HepG2 (cell line): ENCODE data around the gene INHBC. TPM values are rescaled to one million over a fixed set of nuclear protein-coding genes. Genes with fewer than 3 reads are reported as not detected.

Experiments
- ATF7 ChIP-seq, 2 experiments: fragments of 450-650 bp in 1 of 2; sonication (generic) in 1 of 2; formaldehyde crosslinking in 1 of 2; IDR thresholded peaks; 2 replicates each; pipeline versions ENCODE4 v1.4.0 to v1.6.1; 2016 to 2020; ENCODE audit warnings: antibody characterized with exemption in 1 of 2, mild to moderate bottlenecking in 1 of 2, missing genetic modification reagents in 1 of 2
- HHEX ChIP-seq: IDR thresholded peaks from 2 replicates; pipeline ENCODE4 v1.6.1; 2016; ENCODE audit warnings: control low read depth
- HIC2 ChIP-seq: sonication (generic); formaldehyde crosslinking; IDR thresholded peaks from 2 replicates; pipeline ENCODE4 v1.9.0; 2022; ENCODE audit warnings: low read depth, missing genetic modification reagents
- HOXA3 ChIP-seq: sonication (generic); formaldehyde crosslinking; IDR thresholded peaks from 2 replicates; pipeline ENCODE4 v1.5.0; 2020; ENCODE audit warnings: missing genetic modification reagents
- KDM3A ChIP-seq: IDR thresholded peaks from 2 replicates; pipeline ENCODE4 v1.6.1; 2018; ENCODE audit warnings: low read depth, missing compliant biosample characterization
- LRRFIP1 ChIP-seq: sonication (generic); formaldehyde crosslinking; conservative IDR thresholded peaks from 2 replicates; pipeline ENCODE4 v1.4.0; 2020; ENCODE audit warnings: missing genetic modification reagents
- MATR3 ChIP-seq: sonication (generic); formaldehyde crosslinking; IDR thresholded peaks from 2 replicates; pipeline ENCODE4 v1.4.0; 2020; ENCODE audit warnings: missing genetic modification reagents
- NR2F2 ChIP-seq: IDR thresholded peaks from 2 replicates; pipeline ENCODE4 v1.6.1; 2012; ENCODE audit warnings: low read depth, inconsistent platforms, borderline replicate concordance
- SMC3 ChIP-seq: IDR thresholded peaks from 2 replicates; pipeline ENCODE4 v1.6.1; 2011; ENCODE audit warnings: low read length, improper control_type of control experiment
- SP1 ChIP-seq, 2 experiments: fragments of 450-650 bp in 1 of 2; sonication (generic) in 1 of 2; formaldehyde crosslinking in 1 of 2; IDR thresholded peaks; 2 replicates each; pipeline versions ENCODE4 v1.4.0 to v1.6.1; 2016 to 2020; ENCODE audit warnings: missing genetic modification reagents in 1 of 2
- TFAP4 ChIP-seq: sonication (generic); IDR thresholded peaks from 2 replicates; pipeline ENCODE4 v1.6.1; 2016; ENCODE audit warnings: low read depth, borderline replicate concordance
- XBP1 ChIP-seq: sonication (generic); formaldehyde crosslinking; IDR thresholded peaks from 2 replicates; pipeline ENCODE4 v1.5.0; 2020; ENCODE audit warnings: missing genetic modification reagents
- ZBTB7B ChIP-seq: sonication (generic); formaldehyde crosslinking; IDR thresholded peaks from 2 replicates; pipeline ENCODE4 v1.4.0; 2020; ENCODE audit warnings: missing genetic modification reagents
- ZBTB8A ChIP-seq: sonication (generic); formaldehyde crosslinking; IDR thresholded peaks from 2 replicates; pipeline ENCODE4 v1.4.0; 2020; ENCODE audit warnings: mild to moderate bottlenecking, low read depth, missing genetic modification reagents, borderline replicate concordance
- ZFAT ChIP-seq: sonication (generic); formaldehyde crosslinking; conservative IDR thresholded peaks from 2 replicates; pipeline ENCODE4 v1.8.1; 2023; ENCODE audit warnings: missing genetic modification reagents, inconsistent platforms
- ZHX1 ChIP-seq: sonication (generic); formaldehyde crosslinking; IDR thresholded peaks from 2 replicates; pipeline ENCODE4 v1.8.1; 2022; ENCODE audit warnings: low read depth, mild to moderate bottlenecking, missing genetic modification reagents
- ZNF580 ChIP-seq: IDR thresholded peaks from 2 replicates; pipeline ENCODE4 v1.6.1; 2016; ENCODE audit warnings: low read depth, borderline replicate concordance
- ZNF709 ChIP-seq: sonication (generic); formaldehyde crosslinking; IDR thresholded peaks from 2 replicates; pipeline ENCODE4 v1.5.0; 2020; ENCODE audit warnings: mild to moderate bottlenecking, missing genetic modification reagents
- ZNF788 ChIP-seq: sonication (generic); formaldehyde crosslinking; IDR thresholded peaks from 2 replicates; pipeline ENCODE4 v1.5.0; 2020; ENCODE audit warnings: mild to moderate bottlenecking, missing genetic modification reagents, borderline replicate concordance
- polyA plus RNA-seq, 8 experiments: library from polyadenylated mRNA; depleted of rRNA in 3 of 8; stranded (reverse) in 7 of 8; unstranded in 1 of 8; fragments of >200 nt; fragmentation: Illumina TruSeq in 4 of 8; extraction: Trizol in 4 of 8; gene quantifications; 2 replicates each; pipeline versions ENCODE4 v1.2.1 to v1.2.3, GENCODE V29; 2011 to 2016; ENCODE audit warnings: low read depth in 4 of 8, missing spikeins in 1 of 8, mixed read lengths in 1 of 8; ENCODE audit not compliant: insufficient read depth in 1 of 8
- total RNA-seq, 5 experiments: library from RNA; depleted of rRNA; stranded (reverse); fragments of >200 nt; fragmentation: Illumina TruSeq; extraction: Trizol; gene quantifications; 2 replicates each; pipeline ENCODE4 v1.2.3, GENCODE V29; 2016; ENCODE audit warnings: low read depth in 1 of 5

The INHBC gene
- total and polyA plus RNA-seq, 2 of the 13 experiments (the other 11 are each of a cell fraction or from before 2014, with no cell fraction given) = 1.8 to 13.8 TPM

GRCh38 chr12:57451233-57451778, 16.7 kb downstream of the INHBC start (continued):
- TF ChIP-seq TFAP4 = peak; percentile 91; the same call in 1 of the 2 replicates
- no peak for TF ChIP-seq ATF7 (IDR thresholded peaks at IDR 0.05)
- peak; percentile 96 for TF ChIP-seq ATF7 (CRISPR knock-in tag; IDR thresholded peaks at IDR 0.05)
- TF ChIP-seq MATR3 (CRISPR knock-in tag) = no peak
- TF ChIP-seq LRRFIP1 (CRISPR knock-in tag) = no peak
- TF ChIP-seq KDM3A (CRISPR knock-in tag) = peak; percentile 95; the same call in 1 of the 2 replicates
- TF ChIP-seq ZNF709 (CRISPR knock-in tag) = 0 out of 2 replicates have a peak, but pooled peaks have one; percentile 42
- TF ChIP-seq NR2F2 = no peak
- peak; percentile 97; the same call in 1 of the 2 replicates for TF ChIP-seq ZNF788 (CRISPR knock-in tag)
- peak; percentile 94 for TF ChIP-seq HIC2 (CRISPR knock-in tag)
- no peak for TF ChIP-seq ZFAT (CRISPR knock-in tag)
- peak; percentile 70 for TF ChIP-seq HHEX
- peak; percentile 86 for TF ChIP-seq ZHX1 (CRISPR knock-in tag)
- peak; percentile 94 for TF ChIP-seq HOXA3 (CRISPR knock-in tag)
- TF ChIP-seq XBP1 = no peak
- peak; percentile 14; the same call in 1 of the 2 replicates for TF ChIP-seq SMC3
- TF ChIP-seq SP1 (IDR thresholded peaks at IDR 0.05) = no peak
- peak; percentile 31; the same call in 1 of the 2 replicates for TF ChIP-seq SP1 (CRISPR knock-in tag; IDR thresholded peaks at IDR 0.05)
- peak; percentile 89; the same call in 1 of the 2 replicates for TF ChIP-seq ZBTB8A (CRISPR knock-in tag)
- TF ChIP-seq ZNF580 (CRISPR knock-in tag) = peak; percentile 86
- TF ChIP-seq ZBTB7B (CRISPR knock-in tag) = peak; percentile 98
